ENCODE measurements around the gene GRM1.

DNA sequence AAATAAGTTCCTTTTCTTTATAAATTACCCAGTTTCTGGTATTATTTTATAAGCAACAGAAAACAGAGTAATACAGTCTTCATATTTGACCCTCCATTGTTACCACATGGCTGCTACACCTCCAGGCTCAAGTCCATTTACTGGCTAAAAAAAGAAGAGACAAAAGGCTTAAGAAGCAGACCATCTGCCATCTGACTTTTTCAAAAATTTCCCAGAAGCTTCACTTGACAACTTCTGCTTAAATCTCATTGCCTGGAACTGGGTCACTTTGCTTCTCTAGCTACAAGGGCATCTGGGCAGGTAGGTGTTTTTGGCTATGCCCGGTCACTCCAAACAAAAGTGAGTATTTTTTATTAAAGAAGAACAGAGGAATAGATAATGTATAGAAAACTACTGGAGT lies 118.0 kb downstream of the GRM1 start:
- TF ChIP-seq GATA2 (IDR thresholded peaks at IDR 0.05; ENCODE audit: low read depth, low read length) (no peak), GATA3 (IDR thresholded peaks at IDR 0.05; ENCODE audit: low read depth, low read length) (no peak)

Measured in SH-SY5Y (cell line).